ENCODE results near the gene ITPA. TPM values are rescaled to one million over a fixed set of nuclear protein-coding genes. Genes with fewer than 3 reads are reported as not detected.
"Not testable (repeated sequence)": the region's sequence is repeated elsewhere in the genome, so short reads cannot be mapped to it uniquely, and the experiment has no call there.

ITPA gene
- total RNA-seq, 1 experiment from 2014 or later = 92.7 TPM

GRCh38 chr20:3173610-3174441, 35.5 kb upstream of the ITPA start:
- DNase-seq (ENCODE audit: low spot score) = peak; percentile 56

GRCh38 chr20:3174442-3175261, 34.6 kb upstream of the ITPA start:
- DNase-seq (ENCODE audit: low spot score) = peak; percentile 36

- no peak for DNase-seq (ENCODE audit: low spot score)
These were observed 34.0 kb upstream of the ITPA start for GRCh38 chr20:3175270-3175669.

GRCh38 chr20:3177746-3178485, 31.4 kb upstream of the ITPA start:
- DNase-seq (ENCODE audit: low spot score) = no peak

- no peak for DNase-seq (ENCODE audit: low spot score)
These were observed 29.0 kb upstream of the ITPA start for GRCh38 chr20:3180319-3180718.

- no peak for DNase-seq (ENCODE audit: low spot score)
These were observed 28.0 kb upstream of the ITPA start for GRCh38 chr20:3181270-3181669.

- DNase-seq (ENCODE audit: low spot score) = not testable (repeated sequence)
These were observed 26.9 kb upstream of the ITPA start for GRCh38 chr20:3182429-3182828.

- no peak for DNase-seq (ENCODE audit: low spot score)
These were observed 25.2 kb upstream of the ITPA start for GRCh38 chr20:3183896-3184612.

- not testable (repeated sequence) for DNase-seq (ENCODE audit: low spot score)
These were observed 21.4 kb upstream of the ITPA start for GRCh38 chr20:3187861-3188260.

GRCh38 chr20:3188823-3189413, 20.4 kb upstream of the ITPA start:
- no peak for DNase-seq (ENCODE audit: low spot score)

GRCh38 chr20:3189561-3190131, 19.7 kb upstream of the ITPA start:
- DNase-seq (ENCODE audit: low spot score) = no peak

- DNase-seq (ENCODE audit: low spot score) = no peak
These were observed 18.6 kb upstream of the ITPA start for GRCh38 chr20:3190681-3191111.

GRCh38 chr20:3192226-3193015, 16.9 kb upstream of the ITPA start:
- no peak for DNase-seq (ENCODE audit: low spot score)

GRCh38 chr20:3193806-3194616, 15.3 kb upstream of the ITPA start:
- DNase-seq (ENCODE audit: low spot score) = no peak

GRCh38 chr20:3194617-3195280, 14.5 kb upstream of the ITPA start:
- no peak for DNase-seq (ENCODE audit: low spot score)

GRCh38 chr20:3195590-3196237, 13.6 kb upstream of the ITPA start:
- no peak for DNase-seq (ENCODE audit: low spot score)

GRCh38 chr20:3199206-3199605, 10.1 kb upstream of the ITPA start:
- DNase-seq (ENCODE audit: low spot score) = no peak

Measured in A172 (cell line).